ENCODE measurements around the gene ENOX2. TPM values are rescaled to one million over a fixed set of nuclear protein-coding genes. Genes with fewer than 3 reads are reported as not detected.

Gene ENOX2
- total and polyA plus RNA-seq, 2 donors (not counting 1 experiment from before 2014, with no cell fraction given) = 7.6 to 12.9 TPM

- no peak overlapping the region for H3K9ac ChIP-seq (ENCODE audit: insufficient read depth, low read length)
- TF ChIP-seq, protein P1, sequence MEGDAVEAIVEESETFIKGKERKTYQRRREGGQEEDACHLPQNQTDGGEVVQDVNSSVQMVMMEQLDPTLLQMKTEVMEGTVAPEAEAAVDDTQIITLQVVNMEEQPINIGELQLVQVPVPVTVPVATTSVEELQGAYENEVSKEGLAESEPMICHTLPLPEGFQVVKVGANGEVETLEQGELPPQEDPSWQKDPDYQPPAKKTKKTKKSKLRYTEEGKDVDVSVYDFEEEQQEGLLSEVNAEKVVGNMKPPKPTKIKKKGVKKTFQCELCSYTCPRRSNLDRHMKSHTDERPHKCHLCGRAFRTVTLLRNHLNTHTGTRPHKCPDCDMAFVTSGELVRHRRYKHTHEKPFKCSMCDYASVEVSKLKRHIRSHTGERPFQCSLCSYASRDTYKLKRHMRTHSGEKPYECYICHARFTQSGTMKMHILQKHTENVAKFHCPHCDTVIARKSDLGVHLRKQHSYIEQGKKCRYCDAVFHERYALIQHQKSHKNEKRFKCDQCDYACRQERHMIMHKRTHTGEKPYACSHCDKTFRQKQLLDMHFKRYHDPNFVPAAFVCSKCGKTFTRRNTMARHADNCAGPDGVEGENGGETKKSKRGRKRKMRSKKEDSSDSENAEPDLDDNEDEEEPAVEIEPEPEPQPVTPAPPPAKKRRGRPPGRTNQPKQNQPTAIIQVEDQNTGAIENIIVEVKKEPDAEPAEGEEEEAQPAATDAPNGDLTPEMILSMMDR (conservative IDR thresholded peaks at IDR 0.05 in 1 of 2, IDR thresholded peaks at IDR 0.05 in 1 of 2; ENCODE audit: low read depth in 1 of 2, low read length in 2 of 2) = no peak
- no peaks in the 10 kb centered on the region for H3K4me1 ChIP-seq (ENCODE audit: control insufficient read depth, extremely low read depth, insufficient read depth, low read length)
These were observed 295.6 kb downstream of the ENOX2 start for GRCh38 chrX:130607431-130607830.

DNA sequence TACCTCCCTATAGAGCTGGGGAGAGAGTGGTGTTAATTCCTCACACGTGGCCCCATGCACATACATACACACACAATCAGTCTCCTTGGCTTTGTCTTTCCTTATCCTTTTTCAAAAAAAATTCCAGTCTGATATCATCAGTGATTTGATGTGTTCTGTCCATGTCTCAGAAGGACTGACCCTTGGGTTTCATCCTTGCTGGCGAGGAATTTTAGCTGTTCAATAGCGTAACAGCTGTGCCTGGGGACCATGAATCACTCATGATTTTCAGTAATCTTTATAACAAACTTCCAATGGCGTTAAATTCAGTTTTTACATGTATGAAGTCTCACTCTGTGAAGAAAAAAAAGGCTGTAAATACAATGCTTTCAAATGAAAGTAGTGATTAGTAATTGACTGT lies 296.6 kb downstream of the ENOX2 start:
- Histone ChIP-seq H3K9ac (ENCODE audit: insufficient read depth, low read length) (no peak overlapping the region), H3K27ac (ENCODE audit: insufficient read depth, low read length) (no peak overlapping the region), H2AFZ (ENCODE audit: low read length) (no peak overlapping the region), H3K79me2 (ENCODE audit: control insufficient read depth, insufficient read depth, low read length) (no peaks in the 10 kb centered on the region), H3K36me3 (ENCODE audit: control insufficient read depth, insufficient read depth, low read length) (no peaks in the 10 kb centered on the region), H3K27me3 (ENCODE audit: control insufficient read depth, insufficient read depth, low read length) (no peaks in the 10 kb centered on the region), H3K9me3 (ENCODE audit: control insufficient read depth, insufficient read depth, low read depth, low read length) (no peaks in the 10 kb centered on the region), H3K4me3 (replicated peaks in 1 of 4; ENCODE audit: control extremely low read depth in 1 of 4, insufficient read depth in 1 of 4, low read depth in 3 of 4, low read length in 4 of 4) (no peak overlapping the region), H3K4me1 (ENCODE audit: control insufficient read depth, extremely low read depth, insufficient read depth, low read length) (no peaks in the 10 kb centered on the region), H3K4me2 (ENCODE audit: extremely low read depth, insufficient read depth, low read length) (no peak overlapping the region), H4K20me1 (ENCODE audit: control insufficient read depth, extremely low read depth, insufficient read depth, low read length) (no peaks in the 10 kb centered on the region)
- no peak for TF ChIP-seq EZH2 (IDR thresholded peaks at IDR 0.05; ENCODE audit: low read length, missing control alignments)
- TF ChIP-seq, protein P1 (conservative IDR thresholded peaks at IDR 0.05 in 1 of 2, IDR thresholded peaks at IDR 0.05 in 1 of 2; ENCODE audit: low read depth in 1 of 2, low read length in 2 of 2) = no peak
- DNase-seq (ENCODE audit: low read depth in 2 of 2) = no peak

More at GRCh38 chrX:130607431-130607830, 295.6 kb downstream of the ENOX2 start:
- Histone ChIP-seq H3K4me2 (ENCODE audit: extremely low read depth, insufficient read depth, low read length) (no peak overlapping the region), H3K79me2 (ENCODE audit: control insufficient read depth, insufficient read depth, low read length) (no peaks in the 10 kb centered on the region), H3K4me3 (replicated peaks in 1 of 4; ENCODE audit: control extremely low read depth in 1 of 4, insufficient read depth in 1 of 4, low read depth in 3 of 4, low read length in 4 of 4) (no peak overlapping the region), H3K9me3 (ENCODE audit: control insufficient read depth, insufficient read depth, low read depth, low read length) (no peaks in the 10 kb centered on the region), H3K36me3 (ENCODE audit: control insufficient read depth, insufficient read depth, low read length) (no peaks in the 10 kb centered on the region), H2AFZ (ENCODE audit: low read length) (no peak overlapping the region), H3K27me3 (ENCODE audit: control insufficient read depth, insufficient read depth, low read length) (no peaks in the 10 kb centered on the region), H4K20me1 (ENCODE audit: control insufficient read depth, extremely low read depth, insufficient read depth, low read length) (no peaks in the 10 kb centered on the region), H3K27ac (ENCODE audit: insufficient read depth, low read length) (no peak overlapping the region)
- no peak for DNase-seq (ENCODE audit: low read depth in 2 of 2)

- Histone ChIP-seq H3K79me2 (ENCODE audit: control insufficient read depth, insufficient read depth, low read length) (no peaks in the 10 kb centered on the region), H3K4me1 (ENCODE audit: control insufficient read depth, extremely low read depth, insufficient read depth, low read length) (no peaks in the 10 kb centered on the region), H3K4me2 (ENCODE audit: extremely low read depth, insufficient read depth, low read length) (no peak overlapping the region), H3K27ac (ENCODE audit: insufficient read depth, low read length) (no peak overlapping the region), H3K9ac (ENCODE audit: insufficient read depth, low read length) (no peak overlapping the region), H4K20me1 (ENCODE audit: control insufficient read depth, extremely low read depth, insufficient read depth, low read length) (no peaks in the 10 kb centered on the region), H3K9me3 (ENCODE audit: control insufficient read depth, insufficient read depth, low read depth, low read length) (no peaks in the 10 kb centered on the region), H3K36me3 (ENCODE audit: control insufficient read depth, insufficient read depth, low read length) (no peaks in the 10 kb centered on the region), H3K4me3 (replicated peaks in 1 of 4; ENCODE audit: control extremely low read depth in 1 of 4, insufficient read depth in 1 of 4, low read depth in 3 of 4, low read length in 4 of 4) (no peak overlapping the region), H2AFZ (ENCODE audit: low read length) (no peak overlapping the region), H3K27me3 (ENCODE audit: control insufficient read depth, insufficient read depth, low read length) (no peaks in the 10 kb centered on the region)
- DNase-seq (ENCODE audit: low read depth in 2 of 2) = no peak
- TF ChIP-seq EZH2 (IDR thresholded peaks at IDR 0.05; ENCODE audit: low read length, missing control alignments) = no peak
- TF ChIP-seq, protein P1 (conservative IDR thresholded peaks at IDR 0.05 in 1 of 2, IDR thresholded peaks at IDR 0.05 in 1 of 2; ENCODE audit: low read depth in 1 of 2, low read length in 2 of 2) = no peak
These were observed 298.1 kb downstream of the ENOX2 start for GRCh38 chrX:130604882-130605281.

Data from fibroblast of lung (primary cell).